Thyroid gland (tissue), 4 donors: ENCODE data around the gene AOC1. TPM values are rescaled to one million over a fixed set of nuclear protein-coding genes. Genes with fewer than 3 reads are reported as not detected.
"Not testable (repeated sequence)": the region's sequence is repeated elsewhere in the genome, so short reads cannot be mapped to it uniquely, and the experiment has no call there.

ENCODE experiments used
- DNase-seq, 2 donors: peaks; one replicate each; pipeline ENCODE4 v3.0.0-alpha.2; 2019
- H3K27ac ChIP-seq, 3 donors: fragments of 200-600 bp; sonication (generic); 1 replicate in 2 of 3; 2 replicates in 1 of 3; pipeline ENCODE4 v1.5.1; 2016 to 2019; ENCODE audit warnings: mild to moderate bottlenecking in 1 of 3, moderate library complexity in 1 of 3
- H3K27me3 ChIP-seq: fragments of 200-600 bp; sonication (generic); one replicate; pipeline ENCODE4 v1.5.1; 2019
- H3K36me3 ChIP-seq, 2 donors: fragments of 200-600 bp; sonication (generic); one replicate each; pipeline ENCODE4 v1.5.1; 2016 to 2019
- H3K4me1 ChIP-seq, 2 donors: fragments of 200-600 bp; sonication (generic); one replicate each; pipeline ENCODE4 v1.5.1; 2017 to 2019
- H3K4me3 ChIP-seq, 3 donors: fragments of 200-600 bp; sonication (generic); replicated peaks in 1 of 3; 1 replicate in 2 of 3; 2 replicates in 1 of 3; pipeline ENCODE4 v1.5.1; 2016; ENCODE audit warnings: mild to moderate bottlenecking in 1 of 3
- H3K9me3 ChIP-seq: fragments of 200-600 bp; sonication (generic); one replicate; pipeline ENCODE4 v1.5.1; 2017
- CTCF ChIP-seq, 6 experiments: fragments of 200-600 bp in 3 of 6; fragments of 450-650 bp in 3 of 6; sonication (generic) in 3 of 6; IDR thresholded peaks; one replicate each; pipeline ENCODE4 v1.5.1; 2016 to 2019; ENCODE audit warnings: antibody characterized with exemption in 6 of 6, mild to moderate bottlenecking in 2 of 6, inconsistent platforms in 1 of 6, moderate library complexity in 1 of 6
- POLR2A ChIP-seq, 2 donors: fragments of 450-650 bp; IDR thresholded peaks; one replicate each; pipeline ENCODE4 v1.6.1; 2017; ENCODE audit warnings: antibody characterized with exemption in 2 of 2, mild to moderate bottlenecking in 2 of 2, moderate library complexity in 1 of 2
- WGBS, 2 donors: methylation state at CpG; one replicate each; pipeline ENCODE4 v1.1.5; 2017; 5-methylcytosine and 5-hydroxymethylcytosine counted together
- intact Hi-C: fragments of 100-400 bp; cut with DNase I; formaldehyde crosslinking; loops from one replicate; pipeline ENCODE4 v1.15.1; 2023
- total RNA-seq, 4 donors: library from RNA; depleted of rRNA; stranded (reverse); fragments of >200 nt; gene quantifications; one replicate each; pipeline ENCODE4 v1.2.3, GENCODE V29; 2016

Gene AOC1
- total RNA-seq, 4 donors from 2014 or later: 0.22 to 0.71 TPM; not detected in 2

GRCh38 chr7:150806454-150806853 is 45.9 kb upstream of the AOC1 start:
- WGBS, 2 donors: 96 to 97% methylated on average over 3 of the region's 3 CpGs
- TF ChIP-seq CTCF (IDR thresholded peaks at IDR 0.05) (no peak), POLR2A (IDR thresholded peaks at IDR 0.05) (no peak)
- intact Hi-C loops: no loop called here

GRCh38 chr7:150806863-150807262 is 45.5 kb upstream of the AOC1 start:
- Histone ChIP-seq H3K4me1 (no peaks in the 10 kb centered on the region), H3K36me3 (no peaks in the 10 kb centered on the region), H3K4me3 (no peak overlapping the region), H3K27ac (no peak overlapping the region), H3K27me3 (no peaks in the 10 kb centered on the region), H3K9me3 (no peaks in the 10 kb centered on the region)
- WGBS, 2 donors: 80 to 81% methylated on average over 2 of the region's 2 CpGs
- intact Hi-C loops: no loop called here
- TF ChIP-seq CTCF (IDR thresholded peaks at IDR 0.05) (no peak), POLR2A (IDR thresholded peaks at IDR 0.05) (no peak)
- no peak for DNase-seq

More at GRCh38 chr7:150806454-150806853, 45.9 kb upstream of the AOC1 start:
- Histone ChIP-seq H3K4me1 (no peaks in the 10 kb centered on the region), H3K9me3 (no peaks in the 10 kb centered on the region), H3K4me3 (no peak overlapping the region), H3K27ac (no peak overlapping the region), H3K36me3 (no peaks in the 10 kb centered on the region), H3K27me3 (no peaks in the 10 kb centered on the region)
- no peak for DNase-seq

- H3K36me3 ChIP-seq, H3K27ac ChIP-seq, H3K9me3 ChIP-seq, H3K4me3 ChIP-seq, intact Hi-C loops, H3K4me1 ChIP-seq, H3K27me3 ChIP-seq, DNase-seq: not testable (repeated sequence)
- WGBS, 2 donors: 62 to 71% methylated on average over 11 to 13 of the region's 13 CpGs
These were observed 44.5 kb upstream of the AOC1 start for GRCh38 chr7:150807616-150808438.

GRCh38 chr7:150814328-150815001 is 37.9 kb upstream of the AOC1 start:
- Histone ChIP-seq H3K4me3 (no peak overlapping the region), H3K9me3 (no peaks in the 10 kb centered on the region), H3K27me3 (no peaks in the 10 kb centered on the region), H3K27ac (no peak overlapping the region), H3K4me1 (no peaks in the 10 kb centered on the region), H3K36me3 (no peaks in the 10 kb centered on the region)
- no peak for TF ChIP-seq POLR2A (IDR thresholded peaks at IDR 0.05)
- no peak for TF ChIP-seq CTCF (IDR thresholded peaks at IDR 0.05)
- intact Hi-C loops: no loop called here
- WGBS, 2 donors: 80 to 88% methylated on average over 7 of the region's 7 CpGs
- no peak for DNase-seq

- TF ChIP-seq CTCF (IDR thresholded peaks at IDR 0.05): no peak
- no peak for TF ChIP-seq POLR2A (IDR thresholded peaks at IDR 0.05)
- no peak overlapping the region for H3K4me3 ChIP-seq
- intact Hi-C loops: no loop called here
These were observed 33.3 kb upstream of the AOC1 start for GRCh38 chr7:150818971-150819370.

More at GRCh38 chr7:150818971-150819370, 33.3 kb upstream of the AOC1 start:
- no peaks in the 10 kb centered on the region for H3K9me3 ChIP-seq
- DNase-seq: no peak
- H3K27ac ChIP-seq: no peak overlapping the region
- 86 to 92% methylated on average over 2 of the region's 2 CpGs for WGBS, 2 donors
- no peaks in the 10 kb centered on the region for H3K36me3 ChIP-seq
- H3K27me3 ChIP-seq: no peaks in the 10 kb centered on the region
- H3K4me1 ChIP-seq: no peaks in the 10 kb centered on the region
